GM21717 (cell line): ENCODE measurements around the gene MZT2B.
"Not testable (repeated sequence)": the region's sequence is repeated elsewhere in the genome, so short reads cannot be mapped to it uniquely, and the experiment has no call there.

Experiments
- ATAC-seq: cut with Tn5 transposase; IDR thresholded peaks from one replicate; pipeline ENCODE4 v1.9.1; 2021; ENCODE audit warnings: mild to moderate bottlenecking, moderate library complexity; ENCODE audit not compliant: unreplicated experiment

The MZT2B gene

GRCh38 chr2:130169896-130170295 lies 12.2 kb upstream of the MZT2B start:
- ATAC-seq = no peak

GRCh38 chr2:130174866-130175265 lies 7.2 kb upstream of the MZT2B start:
- not testable (repeated sequence) for ATAC-seq

DNA sequence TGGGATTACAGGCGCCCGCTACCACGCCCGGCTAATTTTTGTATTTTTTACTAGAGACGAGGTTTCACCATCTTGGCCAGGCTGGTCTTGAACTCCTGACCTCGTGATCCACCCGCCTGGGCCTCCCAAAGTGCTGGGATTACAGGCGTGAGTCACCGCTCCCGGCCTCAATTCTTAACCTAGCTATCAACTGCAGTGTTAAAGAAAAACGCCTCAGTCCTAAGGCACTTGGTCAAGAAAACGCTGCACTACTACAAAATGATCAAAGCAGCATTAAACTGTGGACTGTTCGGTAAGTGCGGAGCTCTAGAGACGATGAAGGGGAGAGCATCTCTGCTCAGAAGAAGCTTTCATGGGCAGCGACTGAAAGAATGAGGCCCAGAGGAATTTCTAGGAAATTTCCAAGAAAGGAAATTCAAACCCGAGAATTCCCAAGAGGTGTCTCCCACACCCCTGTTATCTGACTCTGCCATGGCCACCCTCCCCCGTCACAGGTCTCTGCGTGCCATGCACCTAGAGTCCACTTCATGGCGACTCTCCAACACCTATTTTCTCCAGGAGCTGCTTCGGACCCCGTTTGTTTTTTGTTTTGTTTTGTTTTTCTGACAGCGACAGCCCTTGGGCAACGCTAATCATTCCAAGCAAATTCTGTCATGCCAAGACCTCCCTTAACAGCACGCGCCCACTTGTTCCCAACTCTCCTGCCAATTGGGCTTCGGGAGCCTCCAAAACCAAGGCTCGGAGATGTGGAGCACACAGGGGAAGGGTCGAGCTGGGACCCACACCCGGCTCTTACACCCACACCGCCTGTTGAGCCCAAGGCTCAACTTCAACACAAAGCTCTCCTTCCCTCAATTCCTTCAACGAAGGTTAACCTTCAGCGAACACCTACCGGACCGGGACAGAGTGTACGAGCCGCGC lies 1.4 kb upstream of the MZT2B start:
- ATAC-seq = not testable (repeated sequence)

DNA sequence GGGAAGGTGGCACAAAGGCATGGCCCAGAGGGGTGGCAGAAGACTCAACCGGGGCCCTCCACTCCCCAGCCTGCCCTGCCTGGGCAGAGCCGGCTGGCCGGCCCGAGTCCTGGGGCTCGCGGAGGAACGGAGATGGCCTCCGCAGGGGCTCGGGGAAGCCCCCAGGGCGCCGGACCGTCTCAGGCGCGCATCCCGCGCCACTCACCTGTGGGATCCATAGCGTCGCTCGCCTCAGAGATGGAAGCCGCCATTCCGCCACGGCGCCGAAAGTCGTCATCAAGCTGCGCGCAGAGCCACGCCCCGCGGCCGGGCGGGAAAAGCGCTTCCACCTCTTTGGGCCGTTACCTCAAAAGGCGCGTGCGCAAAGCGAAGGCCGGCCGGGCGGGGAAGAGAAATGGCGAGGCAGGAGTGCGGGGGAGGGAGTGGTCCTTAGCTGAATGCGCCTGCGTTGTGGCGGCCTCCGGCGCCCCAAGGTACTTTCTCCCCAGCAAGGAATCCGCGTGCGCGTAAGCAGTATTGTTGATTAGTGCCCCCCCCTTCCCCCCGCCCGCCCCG lies 660 bp upstream of the MZT2B start, which contains the start of gene SMPD4:
TSS of gene SMPD4 (minus strand) at position 278 of the 555 bp plus-strand sequence. CDS start 5,010 bp downstream, outside the sequence.
- ATAC-seq = peak; percentile 52

DNA sequence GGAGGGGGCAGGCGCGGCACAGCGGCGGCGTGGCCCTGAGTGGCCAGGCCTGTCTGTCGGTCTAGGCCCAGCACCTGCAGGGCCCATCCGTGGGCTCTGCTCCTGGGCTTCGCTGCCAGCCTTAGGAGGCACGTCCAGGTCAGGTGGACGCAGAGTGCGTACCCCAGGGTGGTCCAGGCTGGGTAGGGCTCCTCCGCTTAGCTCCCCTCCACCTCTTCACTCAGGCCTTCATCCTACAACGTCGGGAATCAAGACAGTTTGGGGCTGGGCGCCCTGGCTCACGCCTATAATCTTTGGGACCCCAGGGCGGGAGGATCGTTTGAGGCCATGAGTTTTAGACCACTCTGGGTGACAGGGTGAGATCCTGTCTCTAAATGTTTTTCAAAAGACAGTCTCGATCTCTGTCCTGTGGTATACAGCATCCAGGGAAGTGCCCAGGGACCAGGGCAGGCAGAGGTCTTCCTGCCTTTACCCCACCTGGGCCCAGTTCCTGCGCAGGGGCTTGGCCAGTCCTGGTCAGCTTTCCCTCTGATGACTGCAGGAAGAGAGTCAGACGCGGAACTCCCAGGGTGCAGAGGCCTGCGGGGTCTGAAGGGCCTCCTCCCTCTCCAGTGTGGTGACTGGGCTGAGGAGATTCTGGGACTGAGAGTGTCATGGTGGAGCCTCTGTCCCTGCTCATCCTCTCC lies 907 bp downstream of the MZT2B start:
- not testable (repeated sequence) for ATAC-seq

- ATAC-seq = no peak
Observed at GRCh38 chr2:130183512-130184373, 1.7 kb downstream of the MZT2B start.

GRCh38 chr2:130185436-130185835 lies 3.4 kb downstream of the MZT2B start:
- no peak for ATAC-seq

- ATAC-seq = no peak
Observed at GRCh38 chr2:130185896-130186295, 3.8 kb downstream of the MZT2B start.

- ATAC-seq = no peak
Observed at GRCh38 chr2:130186391-130186790, 4.3 kb downstream of the MZT2B start.

GRCh38 chr2:130187268-130187667 lies 5.2 kb downstream of the MZT2B start:
- ATAC-seq = no peak

GRCh38 chr2:130187859-130188792 lies 6.1 kb downstream of the MZT2B start:
- ATAC-seq = not testable (repeated sequence)

GRCh38 chr2:130188958-130189357 lies 6.9 kb downstream of the MZT2B start:
- ATAC-seq = not testable (repeated sequence)

GRCh38 chr2:130190237-130190636 lies 8.2 kb downstream of the MZT2B start:
- ATAC-seq = no peak

DNA sequence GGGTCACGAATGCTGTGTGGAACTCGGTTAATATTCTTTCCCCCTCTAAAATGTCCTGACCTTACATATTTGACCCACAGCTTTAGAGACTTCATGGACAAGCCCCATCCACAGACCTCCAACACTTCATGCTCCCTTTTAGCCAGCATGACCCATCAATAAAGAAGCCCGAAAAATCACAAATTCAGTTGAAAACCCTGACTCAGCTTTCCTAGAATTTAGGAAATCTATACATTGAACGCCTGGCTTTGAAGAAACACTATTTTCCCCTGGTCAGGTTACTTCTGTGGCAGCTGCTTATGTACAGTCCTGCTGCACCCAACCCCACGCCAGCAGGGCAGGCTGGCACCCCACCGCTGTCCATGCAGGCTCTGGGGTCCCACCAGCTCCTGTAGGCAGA lies 9.3 kb downstream of the MZT2B start:
- ATAC-seq = not testable (repeated sequence)

GRCh38 chr2:130192451-130192850 lies 10.4 kb downstream of the MZT2B start:
- not testable (repeated sequence) for ATAC-seq

DNA sequence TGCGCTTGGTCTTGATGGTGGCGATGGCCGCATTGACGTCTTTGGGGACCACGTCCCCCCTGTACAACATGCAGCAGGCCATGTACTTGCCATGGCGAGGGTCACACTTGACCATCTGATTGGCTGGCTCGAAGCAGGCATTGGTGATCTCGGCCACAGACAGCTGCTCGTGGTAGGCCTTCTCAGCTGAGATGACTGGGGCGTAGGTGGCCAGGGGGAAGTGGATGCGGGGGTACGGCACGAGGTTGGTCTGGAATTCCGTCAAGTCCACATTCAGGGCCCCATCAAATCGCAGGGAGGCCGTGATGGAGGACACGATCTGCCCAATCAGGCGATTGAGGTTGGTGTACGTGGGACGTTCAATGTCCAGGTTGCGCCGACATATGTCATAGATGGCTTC lies 11.8 kb downstream of the MZT2B start:
- not testable (repeated sequence) for ATAC-seq

- ATAC-seq = not testable (repeated sequence)
Observed at GRCh38 chr2:130195089-130195635, 13.1 kb downstream of the MZT2B start.

- not testable (repeated sequence) for ATAC-seq
Observed at GRCh38 chr2:130196052-130196451, 14.0 kb downstream of the MZT2B start.

GRCh38 chr2:130198343-130198742 lies 16.3 kb downstream of the MZT2B start, which contains the start of gene TUBA3E:
TUBA3E (minus strand) TSS chr2:130198439; CDS start chr2:130198360, 79 bp downstream.
- ATAC-seq = no peak
